ENCODE measurements around the gene SMOC2. TPM values are rescaled to one million over a fixed set of nuclear protein-coding genes. Genes with fewer than 3 reads are reported as not detected.

SMOC2 gene
- total and polyA plus RNA-seq, 2 of the 13 experiments (the other 11 are each of a cell fraction or from before 2014, with no cell fraction given), result not detected

- TF ChIP-seq ZBTB26 (CRISPR knock-in tag; IDR thresholded peaks at IDR 0.05; ENCODE audit: borderline replicate concordance) (no peak), ZNF333 (CRISPR knock-in tag; IDR thresholded peaks at IDR 0.05; ENCODE audit: borderline replicate concordance) (no peak), SMAD9 (CRISPR knock-in tag; IDR thresholded peaks at IDR 0.05) (no peak), MXI1 (IDR thresholded peaks at IDR 0.05; ENCODE audit: borderline replicate concordance, low read depth, low read length) (no peak), KMT2B (CRISPR knock-in tag; IDR thresholded peaks at IDR 0.05) (no peak), DBP (CRISPR knock-in tag; IDR thresholded peaks at IDR 0.05; ENCODE audit: not compliant biosample characterization) (no peak)
- TF ChIP-seq, protein P1, sequence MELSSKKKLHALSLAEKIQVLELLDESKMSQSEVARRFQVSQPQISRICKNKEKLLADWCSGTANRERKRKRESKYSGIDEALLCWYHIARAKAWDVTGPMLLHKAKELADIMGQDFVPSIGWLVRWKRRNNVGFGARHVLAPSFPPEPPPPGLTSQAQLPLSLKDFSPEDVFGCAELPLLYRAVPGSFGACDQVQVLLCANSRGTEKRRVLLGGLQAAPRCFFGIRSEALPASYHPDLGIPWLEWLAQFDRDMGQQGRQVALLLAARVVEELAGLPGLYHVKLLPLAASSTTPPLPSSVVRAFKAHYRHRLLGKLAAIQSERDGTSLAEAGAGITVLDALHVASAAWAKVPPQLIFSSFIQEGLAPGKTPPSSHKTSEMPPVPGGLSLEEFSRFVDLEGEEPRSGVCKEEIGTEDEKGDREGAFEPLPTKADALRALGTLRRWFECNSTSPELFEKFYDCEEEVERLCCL (CRISPR knock-in tag; IDR thresholded peaks at IDR 0.05; ENCODE audit: borderline replicate concordance), result no peak
These were observed 25.6 kb upstream of the SMOC2 start (continued) for GRCh38 chr6:168415098-168415992.

DNA sequence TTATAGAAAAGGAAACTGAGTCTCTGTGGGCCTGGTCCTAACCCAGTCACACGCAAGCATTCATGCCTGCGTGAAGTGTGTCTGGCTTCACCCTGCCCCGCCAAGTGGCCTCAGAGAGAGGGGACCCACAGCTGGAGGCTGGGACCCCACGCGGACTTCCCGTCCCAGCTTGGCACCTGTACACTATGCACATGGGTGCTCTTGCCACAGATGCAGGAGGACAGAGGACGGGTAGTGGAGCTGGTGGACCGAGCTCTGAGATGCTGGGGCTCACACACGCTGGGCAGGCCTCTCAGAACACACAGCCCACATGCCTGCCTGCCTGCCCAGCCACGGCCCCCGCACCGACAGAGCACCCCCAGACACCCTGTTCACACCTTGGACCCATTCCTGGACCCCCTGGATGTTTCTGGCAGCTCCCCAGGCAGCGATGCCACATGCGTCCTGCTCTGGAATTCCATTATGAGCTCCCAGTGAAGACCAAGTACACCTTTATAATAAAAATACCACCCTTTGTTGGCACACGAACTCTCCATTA lies 24.9 kb upstream of the SMOC2 start:
- Histone ChIP-seq H3K79me2 (ENCODE audit: insufficient read depth, low read length) (no peaks in the 10 kb centered on the region), H3K9me3 (ENCODE audit: low read length) (no peaks in the 10 kb centered on the region), H3K27ac (ENCODE audit: extremely low read length, insufficient read depth, low read length) (no peak overlapping the region), H3K27me3 (ENCODE audit: control insufficient read depth in 1 of 2, insufficient read depth in 2 of 2, low read length in 2 of 2) (peaks cover 22 to 96% of the 10 kb centered on the region in 2 experiments), H3K36me3 (replicated peaks in 1 of 2; ENCODE audit: control insufficient read depth in 1 of 2, insufficient read depth in 2 of 2, low read length in 2 of 2) (no peaks in the 10 kb centered on the region), H4K20me1 (ENCODE audit: insufficient read depth, low read length) (no peaks in the 10 kb centered on the region; the same call in 1 of the 2 replicates), H3K4me1 (ENCODE audit: insufficient read depth, low read length) (no peaks in the 10 kb centered on the region), H3K4me2 (ENCODE audit: low read depth, low read length) (no peak overlapping the region), H3K4me3 (replicated peaks in 1 of 3; ENCODE audit: insufficient read depth in 1 of 3, low read depth in 2 of 3, low read length in 3 of 3) (no peak overlapping the region), H2AFZ (ENCODE audit: low read length) (no peak overlapping the region), H3K9ac (ENCODE audit: insufficient read depth, low read depth, low read length) (no peak overlapping the region)
- CTCF ChIA-PET (ENCODE audit: low intra/inter-chr PET ratio, low total read pairs), result no interaction called here
- intact Hi-C loops (cut with micrococcal nuclease; ENCODE audit: unreplicated experiment) (no loop called here), in situ Hi-C loops (cut with HindIII; ENCODE audit: extremely low pct_ligation_motif_present, low pct_unique_long_range_greater_than_20kb) (no loop called here)
- FAIRE-seq, result no peak
- DNase-seq (ENCODE audit: low spot score), result no peak
- BruUV-seq (replicated peaks), result no TSS peak
- POLR2A ChIA-PET, result no interaction called here
- ATAC-seq, result no peak
- WGBS (ENCODE audit: low lambda C conversion rate), result 3% methylated on average over 7 of the region's 15 CpGs
- TF ChIP-seq ZNF784 (CRISPR knock-in tag; IDR thresholded peaks at IDR 0.05; ENCODE audit: borderline replicate concordance) (no peak), HIC2 (CRISPR knock-in tag; IDR thresholded peaks at IDR 0.05; ENCODE audit: low read depth) (no peak), NFIC (IDR thresholded peaks at IDR 0.05; ENCODE audit: low read length) (no peak), ZFP41 (CRISPR knock-in tag; IDR thresholded peaks at IDR 0.05; ENCODE audit: borderline replicate concordance) (no peak), MAFF (IDR thresholded peaks at IDR 0.05; ENCODE audit: low read depth, low read length) (no peak), RAD51 (IDR thresholded peaks at IDR 0.05; ENCODE audit: borderline replicate concordance) (no peak), ZNF567 (CRISPR knock-in tag; IDR thresholded peaks at IDR 0.05; ENCODE audit: borderline replicate concordance) (no peak), HNRNPLL (IDR thresholded peaks at IDR 0.05; ENCODE audit: low read depth, low read length, poor library complexity, severe bottlenecking) (no peak), ZNF230 (CRISPR knock-in tag; IDR thresholded peaks at IDR 0.05) (no peak)

All from HepG2 (cell line).